Measurements from ENCODE around the gene POLR3K.

POLR3K gene

GRCh38 chr16:37511-37910 lies 15.9 kb downstream of the POLR3K start:
- TF ChIP-seq MYC (IDR thresholded peaks at IDR 0.05; ENCODE audit: low read depth, low read length), result no peak
- TF ChIP-seq CTCF (IDR thresholded peaks at IDR 0.05; ENCODE audit: low read depth, low read length), result no peak
- no peak for TF ChIP-seq MAX (IDR thresholded peaks at IDR 0.05; ENCODE audit: low read depth, low read length)
- no peak for TF ChIP-seq POLR2A (IDR thresholded peaks at IDR 0.05; ENCODE audit: extremely low read depth, insufficient read length)
- peak; percentile 29 for DNase-seq (ENCODE audit: low read depth)
- H3K4me3 ChIP-seq (ENCODE audit: low read depth, low read length), result no peak overlapping the region

GRCh38 chr16:36336-36984 lies 16.9 kb downstream of the POLR3K start:
- TF ChIP-seq POLR2A (IDR thresholded peaks at IDR 0.05; ENCODE audit: extremely low read depth, insufficient read length) (no peak), MAX (IDR thresholded peaks at IDR 0.05; ENCODE audit: low read depth, low read length) (no peak), MYC (IDR thresholded peaks at IDR 0.05; ENCODE audit: low read depth, low read length) (no peak), CTCF (IDR thresholded peaks at IDR 0.05; ENCODE audit: low read depth, low read length) (no peak)
- no peak overlapping the region for H3K4me3 ChIP-seq (ENCODE audit: low read depth, low read length)
- DNase-seq (ENCODE audit: low read depth), result no peak

GRCh38 chr16:35678-36305 lies 17.6 kb downstream of the POLR3K start:
- TF ChIP-seq MYC (IDR thresholded peaks at IDR 0.05; ENCODE audit: low read depth, low read length), result no peak
- no peak for TF ChIP-seq CTCF (IDR thresholded peaks at IDR 0.05; ENCODE audit: low read depth, low read length)
- no peak for TF ChIP-seq POLR2A (IDR thresholded peaks at IDR 0.05; ENCODE audit: extremely low read depth, insufficient read length)
- TF ChIP-seq MAX (IDR thresholded peaks at IDR 0.05; ENCODE audit: low read depth, low read length), result no peak
- no peak overlapping the region for H3K4me3 ChIP-seq (ENCODE audit: low read depth, low read length)
- no peak for DNase-seq (ENCODE audit: low read depth)

- peak; percentile 73 for DNase-seq (ENCODE audit: low read depth)
Measured at GRCh38 chr16:35011-35677, 18.3 kb downstream of the POLR3K start.

GRCh38 chr16:34648-34987 lies 18.8 kb downstream of the POLR3K start:
- no peak overlapping the region for H3K4me3 ChIP-seq (ENCODE audit: low read depth, low read length)
- peak; percentile 19 for DNase-seq (ENCODE audit: low read depth)
- TF ChIP-seq MYC (IDR thresholded peaks at IDR 0.05; ENCODE audit: low read depth, low read length) (no peak), POLR2A (IDR thresholded peaks at IDR 0.05; ENCODE audit: extremely low read depth, insufficient read length) (no peak), CTCF (IDR thresholded peaks at IDR 0.05; ENCODE audit: low read depth, low read length) (no peak), MAX (IDR thresholded peaks at IDR 0.05; ENCODE audit: low read depth, low read length) (no peak)

More at GRCh38 chr16:35011-35677, 18.3 kb downstream of the POLR3K start:
- H3K4me3 ChIP-seq (ENCODE audit: low read depth, low read length), result no peak overlapping the region
- TF ChIP-seq MAX (IDR thresholded peaks at IDR 0.05; ENCODE audit: low read depth, low read length) (no peak), MYC (IDR thresholded peaks at IDR 0.05; ENCODE audit: low read depth, low read length) (no peak), CTCF (IDR thresholded peaks at IDR 0.05; ENCODE audit: low read depth, low read length) (no peak), POLR2A (IDR thresholded peaks at IDR 0.05; ENCODE audit: extremely low read depth, insufficient read length) (no peak)

All from NB4 (cell line).